Glutamatergic neuron (in vitro differentiated cells): ENCODE measurements around the gene TSPAN14. TPM values are rescaled to one million over a fixed set of nuclear protein-coding genes. Genes with fewer than 3 reads are reported as not detected.

ENCODE experiments used
- DNase-seq: peaks from one replicate; pipeline ENCODE4 v3.0.0; 2022
- H3K27ac Mint-ChIP-seq: one replicate; pipeline ENCODE4 v1.8.0; 2020; ENCODE audit warnings: mild to moderate bottlenecking, mixed read lengths, inconsistent platforms; ENCODE audit not compliant: unreplicated experiment
- H3K27me3 Mint-ChIP-seq: one replicate; pipeline ENCODE4 v1.8.0; 2020; ENCODE audit warnings: mild to moderate bottlenecking, moderate library complexity, mixed read lengths, inconsistent platforms; ENCODE audit not compliant: unreplicated experiment
- H3K36me3 Mint-ChIP-seq: one replicate; pipeline ENCODE4 v1.8.0; 2020; ENCODE audit warnings: mild to moderate bottlenecking, mixed read lengths, inconsistent platforms; ENCODE audit not compliant: unreplicated experiment
- H3K4me1 Mint-ChIP-seq: one replicate; pipeline ENCODE4 v1.8.0; 2020; ENCODE audit warnings: mild to moderate bottlenecking, low read depth, mixed read lengths, inconsistent platforms; ENCODE audit not compliant: unreplicated experiment
- H3K4me3 Mint-ChIP-seq: one replicate; pipeline ENCODE4 v1.8.0; 2020; ENCODE audit warnings: mild to moderate bottlenecking, mixed read lengths, inconsistent platforms; ENCODE audit not compliant: unreplicated experiment
- H3K9me3 Mint-ChIP-seq: one replicate; pipeline ENCODE4 v1.8.0; 2020; ENCODE audit warnings: mild to moderate bottlenecking, moderate library complexity, mixed read lengths, inconsistent platforms; ENCODE audit not compliant: unreplicated experiment
- CTCF ChIP-seq: fragments of 200-600 bp; sonication (generic); IDR thresholded peaks from one replicate; pipeline ENCODE4 v1.5.0; 2021; ENCODE audit not compliant: partially characterized antibody, unreplicated experiment
- total RNA-seq: library from RNA; stranded (reverse); fragmentation: NEBNext Ultra II Directional; extraction: Animal tissue kit (Norgen Biotek cat#: 25700); gene quantifications from one replicate; pipeline ENCODE4 v1.2.1, GENCODE V29; 2021; ENCODE audit not compliant: unreplicated experiment

The TSPAN14 gene
- total RNA-seq, 1 donor from 2014 or later: 141 TPM

GRCh38 chr10:80517416-80518142 is 63.5 kb downstream of the TSPAN14 start:
- DNase-seq: peak; percentile 4
- Mint-ChIP-seq H3K4me1 (peaks cover 25% of the 10 kb centered on the region), H3K27me3 (peaks cover 21% of the 10 kb centered on the region), H3K4me3 (no peak overlapping the region), H3K9me3 (peaks cover 11% of the 10 kb centered on the region), H3K27ac (no peak overlapping the region), H3K36me3 (peaks cover 13% of the 10 kb centered on the region)
- TF ChIP-seq CTCF: no peak

DNA sequence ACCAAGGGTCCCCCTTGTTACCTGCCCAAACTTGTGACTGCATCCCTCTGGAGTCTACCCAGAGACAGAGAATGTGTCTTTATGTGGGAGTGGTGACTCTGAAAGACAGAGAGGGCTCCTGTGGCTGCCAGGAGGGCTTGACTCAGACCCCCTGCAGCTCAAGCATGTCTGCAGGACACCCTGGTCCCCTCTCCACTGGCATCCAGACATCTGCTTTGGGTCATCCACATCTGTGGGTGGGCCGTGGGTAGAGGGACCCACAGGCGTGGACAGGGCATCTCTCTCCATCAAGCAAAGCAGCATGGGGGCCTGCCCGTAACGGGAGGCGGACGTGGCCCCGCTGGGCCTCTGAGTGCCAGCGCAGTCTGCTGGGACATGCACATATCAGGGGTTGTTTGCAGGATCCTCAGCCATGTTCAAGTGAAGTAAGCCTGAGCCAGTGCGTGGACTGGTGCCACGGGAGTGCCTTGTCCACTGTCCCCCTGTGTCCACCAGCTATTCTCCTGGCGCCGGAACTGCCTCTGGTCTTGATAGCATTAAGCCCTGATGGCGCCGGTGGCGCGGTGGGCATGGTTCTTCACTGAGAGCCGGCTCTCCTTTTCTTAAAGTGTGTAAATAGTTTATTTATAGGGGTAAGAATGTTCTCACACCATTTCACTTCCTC is 64.2 kb downstream of the TSPAN14 start:
- peaks cover 21% of the 10 kb centered on the region for H3K27me3 Mint-ChIP-seq
- no peak for TF ChIP-seq CTCF
- peak overlapping the region; percentile 81 for H3K27ac Mint-ChIP-seq
- peak; percentile 11 for DNase-seq
- H3K4me1 Mint-ChIP-seq: peaks cover 27% of the 10 kb centered on the region
- peaks cover 11% of the 10 kb centered on the region for H3K9me3 Mint-ChIP-seq
- H3K4me3 Mint-ChIP-seq: no peak overlapping the region
- peaks cover 13% of the 10 kb centered on the region for H3K36me3 Mint-ChIP-seq

DNA sequence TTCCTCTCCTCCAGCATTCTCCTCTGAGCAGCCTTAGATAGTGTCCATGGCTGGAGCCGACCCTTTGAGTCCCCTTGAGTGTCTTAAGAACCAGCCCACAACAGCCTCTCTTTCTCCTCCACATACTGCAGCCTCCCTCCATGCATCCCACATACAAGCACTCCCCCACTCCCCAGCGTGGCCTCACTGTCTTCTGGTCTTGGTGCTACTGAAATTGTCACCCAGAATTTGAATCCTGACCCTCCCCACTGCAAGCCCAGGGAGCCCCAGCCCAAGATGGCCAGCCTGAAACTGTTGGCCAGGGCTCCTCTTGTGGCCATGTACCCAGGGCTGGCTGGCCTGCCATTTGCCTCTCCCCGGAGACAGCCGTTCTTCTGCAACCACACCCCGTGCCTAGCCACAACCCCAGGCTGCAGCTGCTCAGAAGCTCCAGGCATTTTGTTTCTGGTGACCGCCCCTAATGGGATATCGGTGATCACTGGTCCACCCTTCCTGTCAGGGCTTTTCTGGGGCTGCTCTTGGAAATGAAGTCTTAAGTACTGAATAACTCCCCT is 64.8 kb downstream of the TSPAN14 start:
- Mint-ChIP-seq H3K9me3 (peaks cover 11% of the 10 kb centered on the region), H3K27ac (peak overlapping the region; percentile 81), H3K36me3 (peaks cover 13% of the 10 kb centered on the region), H3K4me3 (peak overlapping the region; percentile 47), H3K27me3 (peaks cover 21% of the 10 kb centered on the region), H3K4me1 (peaks cover 31% of the 10 kb centered on the region)
- DNase-seq: peak; percentile 49
- no peak for TF ChIP-seq CTCF

DNA sequence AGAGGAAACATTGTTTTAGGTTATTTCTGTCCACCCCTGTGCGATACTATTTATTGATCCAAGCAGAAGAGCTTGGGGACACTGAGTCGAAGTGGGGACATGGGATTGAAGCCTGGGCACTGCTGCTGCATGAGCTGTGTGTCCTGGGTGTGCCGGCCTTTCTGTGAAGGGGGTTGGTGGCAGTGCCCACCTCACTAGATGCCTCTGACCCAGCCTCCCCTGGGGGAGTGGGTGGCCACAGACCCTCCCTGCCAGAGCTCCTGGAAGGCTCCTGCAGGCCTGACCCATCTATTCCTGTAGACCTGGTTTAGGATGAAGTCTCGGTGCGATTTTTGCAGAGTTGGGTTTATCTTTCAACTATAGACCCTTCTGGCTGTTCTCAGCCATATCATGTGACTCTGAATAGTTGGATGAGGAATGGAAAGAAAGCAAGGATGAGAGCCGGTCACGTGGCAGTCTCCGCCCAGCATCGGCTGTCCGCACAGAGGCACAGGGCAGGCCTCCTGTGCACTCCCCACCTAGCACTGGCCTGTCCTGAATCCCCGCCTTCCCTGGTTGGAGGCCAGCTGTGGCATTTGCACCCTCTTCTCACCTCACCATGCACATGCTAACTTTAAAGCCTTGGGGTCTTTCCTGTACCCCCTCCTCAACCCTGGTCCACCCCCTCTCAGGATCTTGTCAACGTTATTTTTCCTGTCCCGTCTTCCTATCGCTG is 66.0 kb downstream of the TSPAN14 start:
- no peak for TF ChIP-seq CTCF
- peak overlapping the region; percentile 79 for H3K4me3 Mint-ChIP-seq
- H3K9me3 Mint-ChIP-seq: peaks cover 11% of the 10 kb centered on the region
- H3K27ac Mint-ChIP-seq: peak overlapping the region; percentile 95
- H3K36me3 Mint-ChIP-seq: peaks cover 13% of the 10 kb centered on the region
- peaks cover 21% of the 10 kb centered on the region for H3K27me3 Mint-ChIP-seq
- H3K4me1 Mint-ChIP-seq: peaks cover 32% of the 10 kb centered on the region
- DNase-seq: no peak
